ENCODE data around the gene RAP1GAP.
"Not testable (repeated sequence)": the region's sequence is repeated elsewhere in the genome, so short reads cannot be mapped to it uniquely, and the experiment has no call there.

The RAP1GAP gene

GRCh38 chr1:21691739-21692138, 22.6 kb upstream of the RAP1GAP start:
- ATAC-seq (replicated peaks) (no peak), DNase-seq (no peak)
- Mint-ChIP-seq H3K36me3 (peaks cover 45 to 54% of the 10 kb centered on the region in 2 donors), H3K27me3 (no peaks in the 10 kb centered on the region), H3K9me3 (no peaks in the 10 kb centered on the region), H3K4me3 (no peak overlapping the region), H3K4me1 (no peaks in the 10 kb centered on the region), H3K27ac (no peak overlapping the region)

DNA sequence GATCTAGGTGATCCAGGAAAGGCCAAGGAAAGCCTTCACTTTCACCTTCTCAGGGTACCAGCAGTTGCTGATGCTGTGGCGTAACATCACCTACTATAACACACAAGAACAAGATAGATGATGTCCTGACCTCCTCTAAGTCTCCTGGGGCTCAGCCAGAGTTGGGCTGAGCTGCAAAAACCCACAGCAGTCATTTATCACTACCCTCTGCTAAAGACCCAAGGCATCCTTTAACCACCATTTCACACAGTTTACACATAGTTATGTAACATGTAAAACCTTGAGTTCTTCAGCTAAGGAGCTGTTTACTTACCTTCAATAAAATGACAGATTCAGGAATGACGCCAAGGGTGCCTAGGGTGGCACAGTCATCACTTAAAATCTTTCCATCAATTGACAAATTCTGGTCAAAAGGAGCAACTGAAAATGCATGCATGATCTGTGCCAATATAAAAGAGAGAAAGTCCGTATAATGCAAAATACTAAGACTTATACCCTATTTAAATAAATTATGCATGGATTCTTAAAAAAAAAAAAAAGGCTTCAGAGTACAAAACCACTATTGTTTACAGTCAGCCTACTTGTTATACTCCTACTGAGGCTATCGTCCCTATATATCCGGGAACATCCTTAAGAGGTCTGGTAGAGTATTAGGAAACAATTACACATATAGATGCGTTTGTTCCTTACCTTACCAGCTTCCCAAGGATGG, 20.7 kb upstream of the RAP1GAP start:
- H3K27ac Mint-ChIP-seq = no peak overlapping the region
- H3K9me3 Mint-ChIP-seq = no peaks in the 10 kb centered on the region
- peaks cover 57 to 63% of the 10 kb centered on the region in 2 donors for H3K36me3 Mint-ChIP-seq
- H3K4me3 Mint-ChIP-seq = no peak overlapping the region
- ATAC-seq (replicated peaks) (no peak), DNase-seq (no peak)
- H3K27me3 Mint-ChIP-seq = no peaks in the 10 kb centered on the region
- H3K4me1 Mint-ChIP-seq = no peaks in the 10 kb centered on the region

- Mint-ChIP-seq H3K27ac (peak overlapping the region; percentile 10), H3K9me3 (no peaks in the 10 kb centered on the region), H3K27me3 (no peaks in the 10 kb centered on the region), H3K36me3 (peaks cover 52 to 62% of the 10 kb centered on the region in 2 donors), H3K4me3 (no peak overlapping the region), H3K4me1 (no peaks in the 10 kb centered on the region)
- DNase-seq (no peak), ATAC-seq (replicated peaks) (no peak)
These were observed 17.9 kb upstream of the RAP1GAP start for GRCh38 chr1:21687081-21687529.

DNA sequence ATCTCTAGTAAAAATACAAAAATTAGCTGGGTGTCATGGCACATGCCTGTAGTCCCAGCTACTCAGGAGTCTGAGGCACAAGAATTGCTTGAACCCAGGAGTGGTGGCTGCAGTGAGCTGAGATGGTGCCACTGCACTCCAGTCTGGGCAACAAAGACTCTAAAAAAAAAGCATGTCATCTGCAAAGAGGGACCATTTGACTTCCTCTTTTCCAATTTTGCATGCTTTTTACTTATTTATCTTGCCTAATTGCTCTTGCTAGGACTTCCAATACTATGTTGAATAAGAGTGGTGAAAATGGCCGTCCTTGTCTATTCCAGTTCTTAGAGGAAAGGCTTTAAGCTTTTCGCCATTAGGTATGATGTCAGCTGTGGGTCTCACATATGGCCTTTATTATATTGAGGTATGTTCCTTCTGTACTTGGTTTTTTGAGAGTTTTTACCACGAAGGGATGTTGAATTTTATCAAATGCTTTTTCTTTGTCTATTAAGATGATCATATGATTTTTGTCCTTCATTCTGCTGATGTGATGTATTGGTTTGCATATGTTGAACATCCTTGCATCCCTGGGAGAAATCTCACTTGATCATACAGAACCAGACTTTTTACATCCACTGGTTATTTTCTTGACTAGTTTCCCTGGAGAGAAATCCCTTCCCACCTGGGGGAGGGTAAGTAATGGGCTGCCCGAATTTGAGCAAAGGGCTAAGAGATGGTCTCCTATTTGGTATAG, 17.0 kb upstream of the RAP1GAP start:
- H3K4me3 Mint-ChIP-seq = no peak overlapping the region
- DNase-seq = no peak

DNA sequence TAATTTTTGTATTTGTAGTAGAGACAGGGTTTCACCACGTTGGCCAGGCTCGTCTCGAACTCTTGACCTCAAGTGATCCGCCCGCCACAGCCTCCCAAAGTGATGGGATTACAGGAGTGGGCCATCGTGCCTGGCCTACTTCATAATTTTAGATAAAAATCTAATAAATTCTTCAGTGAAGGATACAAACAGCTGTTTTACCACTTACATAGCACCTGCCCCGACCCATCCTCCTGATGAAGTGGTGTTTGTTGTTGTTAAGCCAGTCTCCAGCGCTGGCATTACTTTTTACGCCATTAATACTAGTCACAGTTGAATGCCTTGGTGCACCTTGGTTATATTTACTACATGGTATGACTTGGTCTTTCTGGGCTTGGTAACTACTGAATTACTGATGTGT, 12.3 kb upstream of the RAP1GAP start:
- ATAC-seq (replicated peaks) (no peak), DNase-seq (no peak)
- peaks cover 5 to 9% of the 10 kb centered on the region in 2 donors for H3K4me1 Mint-ChIP-seq
- H3K27ac Mint-ChIP-seq = no peak overlapping the region
- no peak overlapping the region for H3K4me3 Mint-ChIP-seq
- H3K9me3 Mint-ChIP-seq = no peaks in the 10 kb centered on the region
- H3K27me3 Mint-ChIP-seq = no peaks in the 10 kb centered on the region
- H3K36me3 Mint-ChIP-seq = peaks cover 45 to 57% of the 10 kb centered on the region in 2 donors

More for the DNA sequence above, 17.0 kb upstream of the RAP1GAP start:
- Mint-ChIP-seq H3K27me3 (no peaks in the 10 kb centered on the region), H3K9me3 (no peaks in the 10 kb centered on the region), H3K27ac (no peak overlapping the region), H3K4me1 (no peaks in the 10 kb centered on the region), H3K36me3 (peaks cover 56 to 68% of the 10 kb centered on the region in 2 donors)
- ATAC-seq (replicated peaks) = no peak

GRCh38 chr1:21680918-21681317, 11.8 kb upstream of the RAP1GAP start:
- ATAC-seq (replicated peaks) = no peak
- Mint-ChIP-seq H3K36me3 (peaks cover 40 to 52% of the 10 kb centered on the region in 2 donors), H3K27me3 (no peaks in the 10 kb centered on the region), H3K4me3 (no peak overlapping the region), H3K27ac (no peak overlapping the region), H3K9me3 (no peaks in the 10 kb centered on the region), H3K4me1 (peaks cover 5 to 9% of the 10 kb centered on the region in 2 donors)
- no peak for DNase-seq

- Mint-ChIP-seq H3K4me1 (peaks cover 5 to 9% of the 10 kb centered on the region in 2 donors), H3K36me3 (peaks cover 35 to 46% of the 10 kb centered on the region in 2 donors), H3K9me3 (no peaks in the 10 kb centered on the region), H3K27me3 (no peaks in the 10 kb centered on the region), H3K4me3 (no peak overlapping the region), H3K27ac (no peak overlapping the region)
- no peak for ATAC-seq (replicated peaks)
- DNase-seq = no peak
These were observed 11.2 kb upstream of the RAP1GAP start for GRCh38 chr1:21680381-21680780.

DNA sequence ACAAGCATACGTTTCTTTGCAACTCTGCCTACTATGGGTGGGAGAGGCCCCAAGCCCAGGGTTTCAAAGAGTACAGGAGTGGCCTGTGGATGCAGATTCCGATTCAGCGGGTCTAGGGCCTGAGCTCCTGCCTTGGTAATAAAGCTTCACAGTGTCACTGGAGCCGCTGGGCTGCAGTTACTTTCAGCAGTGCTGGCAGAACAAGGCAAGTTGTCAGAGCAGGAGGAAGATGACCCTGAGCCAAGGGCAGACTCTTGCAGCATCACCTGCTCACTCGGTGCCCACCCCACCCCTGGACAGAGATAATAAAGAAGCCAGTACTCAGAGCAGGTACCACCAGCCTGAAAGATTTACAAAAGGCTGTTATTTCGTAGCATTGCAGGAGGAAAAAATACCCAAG, 8.0 kb upstream of the RAP1GAP start:
- Mint-ChIP-seq H3K4me1 (peaks cover 12 to 14% of the 10 kb centered on the region in 2 donors), H3K27me3 (no peaks in the 10 kb centered on the region), H3K4me3 (no peak overlapping the region), H3K27ac (no peak overlapping the region), H3K9me3 (no peaks in the 10 kb centered on the region), H3K36me3 (peaks cover 18 to 24% of the 10 kb centered on the region in 2 donors)
- ATAC-seq (replicated peaks) = no peak
- no peak for DNase-seq

GRCh38 chr1:21674957-21675356, 5.8 kb upstream of the RAP1GAP start:
- no peak overlapping the region for H3K4me3 Mint-ChIP-seq
- no peak overlapping the region for H3K27ac Mint-ChIP-seq
- peaks cover 9 to 17% of the 10 kb centered on the region in 2 donors for H3K36me3 Mint-ChIP-seq
- no peak for ATAC-seq (replicated peaks)
- H3K27me3 Mint-ChIP-seq = no peaks in the 10 kb centered on the region
- H3K4me1 Mint-ChIP-seq = peaks cover 13 to 17% of the 10 kb centered on the region in 2 donors
- no peak for DNase-seq
- no peaks in the 10 kb centered on the region for H3K9me3 Mint-ChIP-seq

- H3K27ac Mint-ChIP-seq; H3K27me3 Mint-ChIP-seq; H3K9me3 Mint-ChIP-seq; DNase-seq; H3K36me3 Mint-ChIP-seq; ATAC-seq (replicated peaks); H3K4me3 Mint-ChIP-seq: not testable (repeated sequence)
- peaks cover 15 to 26% of the 10 kb centered on the region in 2 donors for H3K4me1 Mint-ChIP-seq
These were observed 4.7 kb upstream of the RAP1GAP start for GRCh38 chr1:21673853-21674252.

GRCh38 chr1:21673277-21673780, 4.2 kb upstream of the RAP1GAP start:
- Mint-ChIP-seq H3K27me3 (peaks cover 5 to 6% of the 10 kb centered on the region in 2 donors), H3K4me3 (no peak overlapping the region), H3K9me3 (no peaks in the 10 kb centered on the region), H3K36me3 (peaks cover 0 to 5% of the 10 kb centered on the region in 2 donors), H3K4me1 (peaks cover 17 to 31% of the 10 kb centered on the region in 2 donors), H3K27ac (no peak overlapping the region)
- ATAC-seq (replicated peaks) (no peak), DNase-seq (no peak)

- Mint-ChIP-seq H3K4me1 (peaks cover 20 to 37% of the 10 kb centered on the region in 2 donors), H3K27ac (no peak overlapping the region), H3K4me3 (no peak overlapping the region), H3K27me3 (peaks cover 11 to 13% of the 10 kb centered on the region in 2 donors), H3K36me3 (peaks cover 0 to 4% of the 10 kb centered on the region in 2 donors), H3K9me3 (no peaks in the 10 kb centered on the region)
- no peak for DNase-seq
- ATAC-seq (replicated peaks) = no peak
These were observed 3.5 kb upstream of the RAP1GAP start for GRCh38 chr1:21672478-21673276.

GRCh38 chr1:21671915-21672314, 2.8 kb upstream of the RAP1GAP start:
- Mint-ChIP-seq H3K27me3 (peaks cover 19 to 20% of the 10 kb centered on the region in 2 donors), H3K27ac (no peak overlapping the region), H3K36me3 (peaks cover 0 to 4% of the 10 kb centered on the region in 2 donors), H3K4me3 (no peak overlapping the region), H3K9me3 (no peaks in the 10 kb centered on the region), H3K4me1 (peaks cover 22 to 33% of the 10 kb centered on the region in 2 donors)
- ATAC-seq (replicated peaks) (no peak), DNase-seq (no peak)

All from stimulated activated naive B cell treated with anti-CD40 and anti-IgM and Interleukin-4, amounts not matched to agents 10 μg/mL and 1 μg/mL and 100 μg/mL, for 72 hours (primary cell).